ENCODE measurements around the gene GAK.

GRCh38 chr4:808860-809570, 123.1 kb downstream of the GAK start:
- no peak for TF ChIP-seq CTCF (IDR thresholded peaks at IDR 0.05 in 4 of 5, conservative IDR thresholded peaks at IDR 0.05 in 1 of 5)
- TF ChIP-seq POLR2A (IDR thresholded peaks at IDR 0.05): no peak

Data from gastrocnemius medialis (tissue), 4 donors.